ENCODE results near the gene NHLRC2.
"Not testable (repeated sequence)": the region's sequence is repeated elsewhere in the genome, so short reads cannot be mapped to it uniquely, and the experiment has no call there.

NHLRC2 gene, protein sequence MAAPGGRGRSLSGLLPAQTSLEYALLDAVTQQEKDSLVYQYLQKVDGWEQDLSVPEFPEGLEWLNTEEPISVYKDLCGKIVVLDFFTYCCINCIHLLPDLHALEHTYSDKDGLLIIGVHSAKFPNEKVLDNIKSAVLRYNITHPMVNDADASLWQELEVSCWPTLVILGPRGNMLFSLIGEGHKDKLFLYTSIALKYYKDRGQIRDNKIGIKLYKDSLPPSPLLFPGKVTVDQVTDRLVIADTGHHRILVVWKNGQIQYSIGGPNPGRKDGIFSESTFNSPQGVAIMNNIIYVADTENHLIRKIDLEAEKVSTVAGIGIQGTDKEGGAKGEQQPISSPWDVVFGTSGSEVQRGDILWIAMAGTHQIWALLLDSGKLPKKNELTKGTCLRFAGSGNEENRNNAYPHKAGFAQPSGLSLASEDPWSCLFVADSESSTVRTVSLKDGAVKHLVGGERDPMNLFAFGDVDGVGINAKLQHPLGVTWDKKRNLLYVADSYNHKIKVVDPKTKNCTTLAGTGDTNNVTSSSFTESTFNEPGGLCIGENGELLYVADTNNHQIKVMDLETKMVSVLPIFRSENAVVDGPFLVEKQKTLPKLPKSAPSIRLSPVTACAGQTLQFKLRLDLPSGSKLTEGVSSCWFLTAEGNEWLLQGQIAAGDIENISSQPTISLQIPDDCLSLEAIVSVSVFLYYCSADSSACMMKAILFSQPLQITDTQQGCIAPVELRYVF

DNA sequence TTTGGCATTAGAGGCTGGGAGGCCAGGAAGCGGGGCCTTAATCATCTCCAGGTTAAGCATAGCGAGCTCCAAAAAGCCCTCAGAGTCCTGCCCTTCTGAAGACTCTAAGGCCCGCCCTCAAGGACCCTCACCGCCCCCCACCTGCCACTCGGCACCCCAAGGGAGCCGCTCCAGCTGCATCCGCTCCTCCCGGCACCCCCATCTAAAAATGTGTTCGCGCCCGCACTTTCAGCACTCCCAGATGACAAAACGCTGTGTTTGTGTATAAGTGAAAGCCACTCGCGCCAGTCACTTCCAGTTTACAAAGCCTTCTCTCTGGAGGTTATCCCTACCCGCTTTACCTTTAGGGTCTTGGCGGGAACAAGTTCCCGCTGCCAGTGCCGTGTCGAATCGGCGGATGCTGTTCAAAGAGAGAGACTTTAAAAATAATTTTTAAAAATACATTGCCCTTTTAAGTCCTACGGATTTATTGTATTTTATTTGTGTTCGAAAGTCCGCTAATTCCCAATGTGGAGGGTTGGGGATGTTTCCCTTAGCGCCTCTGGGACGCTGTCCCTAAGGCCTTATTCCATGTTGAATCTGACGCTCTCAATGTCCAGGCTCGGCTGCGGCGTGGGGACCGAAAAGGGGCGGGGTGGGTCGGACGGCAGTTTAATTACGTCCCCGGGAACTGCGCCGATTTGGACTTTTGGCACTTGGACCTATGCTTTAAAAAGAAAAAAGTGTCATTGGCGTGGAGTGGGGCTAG, at the start of gene NHLRC2, which contains the start of gene DCLRE1A:
Gene NHLRC2, plus strand, starts transcription at position 649 of the 748 bp plus-strand sequence. CDS start 212 bp downstream, outside the sequence.
Gene DCLRE1A, minus strand, starts transcription at position 70 of the 748 bp plus-strand sequence. CDS start 900 bp downstream, outside the sequence.
- DNase-seq = peak; percentile 81

DNA sequence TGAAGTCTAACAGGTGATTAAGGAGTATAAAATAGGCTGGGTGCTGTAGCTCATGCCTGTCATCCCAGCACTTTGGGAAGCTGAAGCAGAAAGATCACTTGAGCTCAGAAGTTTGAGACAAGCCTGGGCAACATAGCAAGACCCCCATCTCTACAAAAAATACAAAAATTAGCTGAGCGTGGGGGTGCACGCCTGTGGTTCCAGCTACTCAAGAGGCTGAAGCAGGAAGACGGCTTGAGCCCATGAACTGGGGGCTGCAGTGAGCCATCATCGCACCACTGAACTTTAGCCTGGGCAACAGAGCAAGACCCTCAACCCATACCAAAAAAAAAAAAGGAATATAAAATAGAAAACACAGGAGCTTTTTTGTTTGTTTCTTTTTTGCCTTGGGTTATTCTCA, 48.0 kb upstream of the NHLRC2 start:
- no peak for DNase-seq

DNA sequence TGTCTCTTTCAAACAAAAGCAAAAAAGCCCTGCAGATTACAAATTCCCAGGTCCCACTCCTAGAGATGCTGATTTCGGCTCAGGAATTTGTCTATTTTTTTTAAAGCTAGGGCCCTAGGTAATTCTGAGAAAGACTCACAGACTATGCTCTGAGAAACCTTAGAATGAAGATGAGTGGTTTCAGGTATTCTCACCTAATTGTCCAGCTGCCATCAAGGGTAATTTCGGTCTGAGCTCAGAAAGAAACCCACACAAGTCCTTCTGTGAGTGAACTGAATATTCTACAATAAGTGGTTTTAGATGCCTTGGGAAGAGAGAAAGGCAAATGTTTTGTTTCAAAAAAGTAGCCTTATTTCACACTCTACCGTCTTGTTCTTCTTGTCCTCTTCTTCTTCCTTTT, 46.3 kb upstream of the NHLRC2 start:
- DNase-seq = no peak

DNA sequence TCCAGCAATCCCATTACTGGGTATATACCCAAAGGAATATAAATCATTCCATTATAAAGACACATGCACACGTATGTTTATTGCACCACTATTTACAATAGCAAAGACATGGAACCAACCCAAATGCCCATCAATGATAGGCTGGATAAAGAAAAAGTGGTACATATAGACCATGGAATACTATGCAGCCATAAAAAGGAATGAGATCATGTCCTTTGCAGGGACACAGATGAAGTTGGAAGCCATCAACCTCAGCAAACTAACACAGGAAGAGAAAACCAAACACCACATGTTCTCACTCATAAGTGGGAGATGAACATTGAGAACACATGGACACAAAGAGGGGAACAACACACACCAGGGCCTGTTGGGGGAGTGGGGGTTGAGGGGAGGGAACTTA, 39.8 kb upstream of the NHLRC2 start:
- DNase-seq = not testable (repeated sequence)

DNA sequence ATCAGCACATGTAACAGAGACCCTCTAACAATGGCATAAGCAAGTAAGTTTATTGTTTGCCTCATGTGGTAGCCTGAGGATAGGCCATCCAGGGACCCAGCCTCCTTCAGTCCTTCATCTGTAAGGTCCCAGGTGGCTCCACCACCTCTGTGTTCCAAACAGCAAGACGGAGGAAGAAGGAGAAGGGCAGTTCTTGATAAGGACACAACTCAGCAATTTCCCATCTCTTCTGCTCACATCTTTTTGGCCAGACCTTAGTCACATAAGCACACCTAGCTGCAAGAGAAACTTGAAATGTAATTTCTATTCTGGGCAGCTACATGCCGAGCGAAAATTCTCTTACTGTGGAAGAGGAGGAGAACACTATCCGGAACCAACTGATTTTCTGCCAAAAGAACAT, 34.5 kb upstream of the NHLRC2 start:
- DNase-seq = no peak

DNA sequence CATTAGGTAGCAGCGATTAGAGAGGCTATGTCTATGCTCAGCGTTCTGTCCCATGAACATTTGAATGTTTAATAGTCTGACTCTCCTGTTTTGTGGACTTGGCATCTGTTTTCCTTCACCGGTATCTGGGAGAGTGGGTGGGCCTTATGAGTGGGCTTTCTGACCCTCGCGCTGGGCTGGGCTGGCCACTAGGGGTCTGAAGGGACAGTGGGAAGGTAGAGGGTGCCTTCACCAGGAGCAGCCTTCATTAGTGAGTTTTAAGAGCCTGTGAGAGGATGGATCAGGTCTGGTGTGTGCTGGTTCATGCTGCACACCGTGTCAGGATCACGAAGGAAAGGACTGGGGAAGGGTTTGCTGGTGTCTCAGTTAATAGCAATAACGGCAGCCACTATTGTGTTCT, 34.0 kb upstream of the NHLRC2 start:
- DNase-seq = no peak

DNA sequence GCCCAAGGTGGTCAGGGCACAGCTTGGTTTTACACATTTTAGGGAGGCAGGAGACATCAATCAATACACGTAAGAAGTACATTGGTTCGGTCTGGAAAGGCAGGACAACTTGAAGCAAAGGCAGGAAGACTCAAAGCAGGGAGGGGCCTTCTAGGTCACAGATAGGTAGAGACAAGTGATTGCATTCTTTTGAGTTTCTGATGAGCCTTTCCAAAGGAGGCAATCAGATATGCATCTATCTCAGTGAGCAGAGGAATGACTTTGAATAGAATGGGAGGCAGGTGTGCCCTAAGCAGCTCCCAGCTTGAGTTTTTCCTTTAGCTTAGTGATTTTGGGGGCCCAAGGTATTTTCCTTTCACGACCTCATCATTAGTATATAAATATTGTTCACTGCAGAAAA, 33.2 kb upstream of the NHLRC2 start:
- DNase-seq = not testable (repeated sequence)

DNA sequence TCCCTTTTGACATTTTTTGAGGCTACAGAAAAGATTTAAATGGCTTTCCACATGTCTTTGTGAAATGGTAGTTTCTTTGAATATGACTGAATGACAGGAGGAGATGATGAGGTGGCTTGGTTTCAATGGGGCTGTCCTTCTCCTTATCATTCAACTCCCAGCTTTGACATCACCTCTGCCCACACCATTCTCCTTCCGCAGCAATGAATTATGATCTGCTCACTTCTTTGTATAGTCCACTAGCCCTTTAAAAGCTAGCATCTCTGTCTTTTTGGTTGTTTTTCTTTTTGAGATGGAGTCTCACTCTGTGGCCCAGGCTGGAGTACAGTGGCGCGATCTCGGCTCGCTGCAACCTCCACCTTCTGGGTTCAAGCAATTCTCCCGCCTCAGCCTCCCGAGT, 32.3 kb upstream of the NHLRC2 start:
- DNase-seq = no peak

DNA sequence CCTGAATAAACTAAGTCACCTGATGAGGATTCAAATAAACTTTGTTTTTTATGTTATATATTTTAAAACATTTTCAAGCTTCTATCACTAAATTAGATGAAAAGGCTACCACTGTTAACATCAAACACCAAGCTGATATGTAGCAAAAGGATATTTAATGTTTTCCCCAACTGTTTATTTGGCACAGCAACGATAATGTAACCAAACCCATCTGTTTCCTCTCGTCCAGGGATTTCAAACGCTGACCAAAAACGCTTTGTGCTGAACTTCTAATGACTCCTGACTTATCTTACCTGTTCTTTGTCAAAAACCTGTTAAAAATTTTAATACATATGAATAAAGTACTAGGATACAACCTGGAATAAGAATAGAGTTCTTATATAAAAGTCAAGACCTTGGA, 31.1 kb upstream of the NHLRC2 start:
- DNase-seq = no peak

DNA sequence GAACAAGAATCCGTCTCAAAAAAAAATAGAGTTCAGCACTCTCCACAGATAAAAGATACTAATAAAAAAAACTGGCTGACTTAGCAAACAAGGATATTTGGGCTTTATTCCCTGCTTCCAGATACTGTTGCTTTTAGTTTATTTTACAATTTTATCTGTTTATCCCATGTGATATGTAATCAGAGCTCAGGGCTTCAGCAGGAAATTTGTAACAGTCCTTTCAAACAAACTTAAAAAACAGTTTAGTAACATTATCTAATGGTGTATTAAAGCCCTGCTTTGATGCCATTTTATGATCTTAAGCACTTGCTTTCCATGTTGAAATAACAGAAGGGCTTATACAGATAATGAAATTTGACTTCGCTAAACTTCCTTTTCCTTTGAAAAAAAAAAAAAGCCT, 28.7 kb upstream of the NHLRC2 start:
- no peak for DNase-seq

DNA sequence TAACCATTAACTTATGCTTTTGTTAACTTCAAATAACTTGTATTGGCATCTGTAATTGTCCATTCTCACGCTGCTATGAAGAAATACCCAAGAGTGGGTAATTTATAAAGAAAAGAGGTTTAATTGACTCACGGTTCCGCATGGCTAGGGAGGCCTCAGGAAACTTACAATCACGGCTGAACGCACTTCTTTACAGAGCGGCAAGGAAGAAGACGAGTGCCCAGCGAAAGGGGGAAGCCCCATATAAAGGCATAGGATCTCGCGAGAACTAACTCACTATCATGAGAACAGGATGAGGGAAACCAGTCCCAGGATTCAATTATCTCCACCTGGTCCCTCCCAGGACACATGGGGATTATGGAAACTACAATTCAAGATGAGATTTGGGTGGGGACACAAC, 25.9 kb upstream of the NHLRC2 start:
- DNase-seq = not testable (repeated sequence)

DNA sequence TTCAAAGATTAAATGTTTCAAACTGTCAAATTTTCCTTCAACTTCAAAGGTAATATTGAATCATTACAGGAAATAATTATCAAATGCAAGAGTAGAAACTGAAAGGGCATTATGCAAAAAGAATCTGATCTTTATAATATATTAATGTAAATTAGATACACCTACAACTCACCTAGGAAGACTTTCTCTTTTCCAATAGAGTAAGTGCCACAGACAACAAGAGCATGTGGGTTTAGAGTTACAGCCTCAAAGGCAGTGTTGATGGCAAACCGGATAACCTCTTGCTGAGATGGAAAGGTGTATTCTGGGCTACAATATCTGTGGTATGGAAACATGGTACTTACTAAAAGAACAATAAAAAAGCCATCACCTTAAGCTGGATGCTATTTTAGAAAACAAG, 12.3 kb upstream of the NHLRC2 start:
- no peak for DNase-seq

DNA sequence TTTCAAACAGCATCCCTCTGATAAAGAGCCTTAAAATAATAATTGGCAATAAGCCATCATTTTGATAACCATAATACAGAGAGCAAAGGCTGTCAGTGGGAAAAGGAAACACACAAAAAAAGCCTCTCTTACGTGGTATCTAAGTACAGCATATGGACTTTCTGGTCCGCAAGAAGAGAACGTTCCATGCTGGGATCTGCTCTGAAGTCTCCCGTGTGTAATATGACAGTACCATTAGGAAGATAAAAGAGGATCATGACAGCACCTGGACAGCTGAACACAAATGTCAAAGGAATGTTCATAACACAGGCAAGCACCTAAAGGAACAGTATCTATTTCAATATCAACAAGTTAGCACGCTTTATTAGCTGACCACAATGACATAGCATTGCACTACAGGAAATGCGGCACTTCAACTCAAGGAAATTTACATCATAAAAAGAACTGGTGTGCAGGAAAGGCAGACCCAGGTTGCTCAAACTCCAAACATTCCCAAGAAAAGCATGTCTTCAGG, 10.4 kb upstream of the NHLRC2 start:
- DNase-seq = no peak

DNA sequence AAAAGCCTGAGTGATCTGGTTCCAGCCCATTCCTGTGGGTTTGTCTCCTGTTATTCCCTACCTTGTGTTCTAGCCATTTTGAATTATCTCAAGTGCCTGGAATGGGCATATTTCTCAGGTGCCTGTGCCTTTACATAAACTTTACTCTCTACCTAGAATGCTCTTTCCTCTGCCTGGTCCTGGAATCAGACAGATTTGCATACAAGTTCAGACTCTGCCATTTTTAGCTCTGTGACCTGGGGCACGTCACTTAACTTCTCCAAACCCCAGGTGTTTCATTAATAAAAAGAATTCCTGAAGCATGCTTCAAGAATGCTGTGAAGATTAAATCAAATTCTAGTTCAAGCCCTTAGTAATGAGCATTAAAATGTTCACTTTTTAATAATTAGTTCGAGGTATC, 8.4 kb upstream of the NHLRC2 start:
- DNase-seq = no peak

DNA sequence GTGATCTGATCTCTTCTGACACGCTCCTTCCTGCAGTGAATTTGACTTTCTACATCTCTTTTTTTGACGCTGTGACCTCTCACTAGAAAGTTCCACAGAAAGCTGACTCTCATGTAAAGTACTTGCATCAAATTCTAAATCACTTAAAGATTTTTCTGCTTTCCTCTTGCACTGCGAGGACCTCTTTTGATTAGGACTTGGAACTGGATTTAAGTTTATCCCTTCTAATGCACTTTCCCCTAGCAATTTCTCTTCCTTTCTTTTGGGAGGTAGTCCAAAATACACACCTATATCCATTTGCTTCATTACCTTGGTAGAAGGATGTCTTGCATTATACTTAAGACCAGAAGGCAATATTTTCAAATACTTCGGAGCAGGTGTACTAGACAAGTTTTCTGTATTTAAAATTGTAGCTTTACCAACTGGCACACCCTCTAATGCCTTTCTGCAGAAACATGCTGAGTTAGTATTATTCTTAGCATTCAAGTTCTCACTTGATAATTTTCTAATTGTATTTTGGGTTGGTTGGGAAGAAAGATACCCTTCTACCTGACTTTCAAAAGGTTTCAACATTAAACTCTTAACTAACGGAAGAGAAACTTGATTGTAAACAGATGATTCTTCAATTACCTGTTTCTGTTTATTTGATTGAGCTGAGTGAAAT, 5.2 kb upstream of the NHLRC2 start:
- no peak for DNase-seq

DNA sequence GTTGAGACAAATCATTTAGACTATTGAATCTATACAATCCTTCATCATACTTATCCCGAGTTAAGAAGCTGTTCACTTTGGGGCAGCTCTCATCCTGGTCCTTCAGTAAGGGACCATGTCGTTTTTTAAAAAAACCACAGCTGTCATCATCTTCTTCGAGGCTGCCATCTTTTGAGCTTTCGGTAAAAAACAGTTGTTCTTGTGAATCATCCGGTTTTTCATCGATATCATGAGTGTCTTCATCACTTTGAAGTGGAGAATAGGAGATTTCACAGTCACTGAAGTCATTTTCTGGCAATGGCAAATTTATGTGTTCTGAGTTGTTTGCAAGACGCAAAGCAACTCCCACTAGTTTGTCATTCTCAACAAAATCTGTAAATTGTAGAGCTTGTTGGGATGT, 4.5 kb upstream of the NHLRC2 start:
- no peak for DNase-seq

DNA sequence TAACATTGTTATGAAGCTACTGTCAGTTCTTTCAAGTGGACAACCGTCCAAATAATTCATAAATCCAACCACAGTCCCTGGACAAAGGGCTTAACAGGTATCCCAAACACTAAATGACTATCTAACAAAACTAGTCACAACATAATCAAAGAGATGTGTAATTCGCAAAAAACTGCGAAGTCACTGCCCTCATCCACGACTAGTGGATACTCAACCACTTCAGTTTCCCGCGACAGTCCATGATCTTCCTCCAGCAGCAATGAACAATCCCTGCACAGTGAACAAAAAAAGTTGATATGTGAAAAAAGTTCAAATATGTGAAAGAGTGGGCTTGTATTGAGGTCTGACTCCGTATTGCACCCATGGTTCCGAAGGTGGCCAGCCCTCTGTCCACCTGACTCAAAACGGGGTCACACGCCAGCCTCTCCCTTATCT, 866 bp upstream of the NHLRC2 start:
- no peak for DNase-seq

DNA sequence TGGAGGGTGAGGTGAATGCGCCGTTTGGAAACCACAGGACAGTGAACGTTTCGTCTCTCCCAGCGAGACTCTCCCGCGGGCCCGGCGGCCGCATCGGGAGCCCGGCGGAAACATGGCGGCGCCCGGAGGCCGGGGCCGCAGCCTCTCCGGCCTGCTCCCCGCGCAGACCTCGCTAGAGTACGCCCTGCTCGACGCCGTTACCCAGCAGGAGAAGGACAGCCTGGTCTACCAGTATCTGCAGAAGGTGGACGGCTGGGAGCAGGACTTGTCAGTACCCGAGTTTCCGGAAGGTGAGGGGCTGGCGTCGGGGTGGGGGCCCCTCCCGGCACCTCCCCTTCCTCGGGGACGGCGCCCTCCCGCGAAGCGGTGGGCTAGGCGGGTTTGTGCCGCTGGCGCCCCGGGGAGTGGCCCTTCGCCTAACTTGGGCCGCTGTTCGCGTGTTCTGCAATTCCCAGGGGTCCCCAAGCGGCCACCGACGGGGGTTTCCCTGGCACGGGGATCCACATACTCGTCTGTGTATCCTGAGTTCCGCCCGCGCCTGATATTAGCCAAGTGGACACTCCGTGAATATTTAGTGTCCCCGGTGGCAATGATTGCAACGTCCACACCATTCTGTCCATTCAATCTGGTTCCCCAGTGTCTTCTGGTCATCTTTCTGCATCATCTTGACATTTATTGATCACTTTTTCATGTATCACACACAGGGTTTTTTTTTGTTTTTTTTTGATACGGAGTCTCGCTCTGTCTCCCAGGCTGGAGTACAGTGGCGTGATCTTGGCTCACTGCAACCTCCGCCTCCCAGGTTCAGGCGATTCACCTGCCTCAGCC, 514 bp downstream of the NHLRC2 start:
- DNase-seq = peak; percentile 82

DNA sequence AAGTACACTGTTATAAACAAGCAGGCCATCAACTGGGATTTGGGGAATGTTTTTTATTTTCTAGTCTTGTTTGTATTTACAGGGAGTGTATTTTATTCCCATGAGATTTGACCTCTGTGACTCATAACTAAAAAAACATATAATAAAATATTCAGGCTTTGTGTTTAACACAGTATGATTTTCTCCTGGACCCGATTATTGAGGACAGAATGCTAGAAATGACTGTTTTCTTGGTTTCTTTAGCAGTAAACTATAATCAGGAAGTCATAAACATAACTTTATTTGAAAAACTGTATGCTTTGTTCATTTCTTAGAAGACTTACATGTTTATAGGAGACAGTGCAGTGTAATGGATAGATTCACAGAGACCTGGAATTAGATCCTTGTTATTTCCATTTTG, 2.1 kb downstream of the NHLRC2 start:
- DNase-seq = no peak

DNA sequence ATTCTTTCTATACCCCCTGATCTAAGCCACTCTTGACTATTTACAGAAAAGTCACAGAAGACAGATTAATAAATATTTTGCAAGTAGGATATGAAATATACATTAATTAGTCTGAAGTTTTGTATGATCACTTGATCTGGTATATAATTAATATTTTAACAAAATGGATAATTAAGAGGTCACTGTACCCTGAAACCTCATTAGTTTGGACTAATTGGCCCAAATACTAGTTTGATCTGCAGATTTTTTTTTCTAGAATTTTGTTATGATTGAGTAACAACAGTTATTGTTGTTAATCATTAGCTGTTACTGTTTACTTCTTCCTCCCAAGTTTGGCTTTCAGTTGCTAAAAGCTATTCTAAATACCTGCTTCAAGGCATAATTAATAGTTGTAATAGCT, 2.7 kb downstream of the NHLRC2 start:
- DNase-seq = no peak

DNA sequence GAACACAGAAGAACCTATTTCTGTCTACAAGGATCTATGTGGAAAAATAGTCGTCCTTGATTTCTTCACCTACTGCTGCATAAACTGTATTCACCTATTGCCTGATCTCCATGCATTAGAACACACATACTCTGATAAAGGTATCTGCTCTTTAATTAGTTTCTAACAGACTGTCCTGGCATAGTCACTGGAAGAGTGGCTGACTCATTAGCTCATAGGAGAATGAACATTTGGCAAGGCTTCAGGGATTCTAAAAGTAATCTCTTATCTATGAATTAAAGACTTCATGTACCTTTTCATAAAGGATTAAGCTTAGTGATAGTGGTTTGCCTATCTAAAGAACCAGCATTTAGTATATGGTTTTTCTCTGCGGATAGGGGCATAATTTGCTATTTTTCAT, 4.1 kb downstream of the NHLRC2 start:
- no peak for DNase-seq

DNA sequence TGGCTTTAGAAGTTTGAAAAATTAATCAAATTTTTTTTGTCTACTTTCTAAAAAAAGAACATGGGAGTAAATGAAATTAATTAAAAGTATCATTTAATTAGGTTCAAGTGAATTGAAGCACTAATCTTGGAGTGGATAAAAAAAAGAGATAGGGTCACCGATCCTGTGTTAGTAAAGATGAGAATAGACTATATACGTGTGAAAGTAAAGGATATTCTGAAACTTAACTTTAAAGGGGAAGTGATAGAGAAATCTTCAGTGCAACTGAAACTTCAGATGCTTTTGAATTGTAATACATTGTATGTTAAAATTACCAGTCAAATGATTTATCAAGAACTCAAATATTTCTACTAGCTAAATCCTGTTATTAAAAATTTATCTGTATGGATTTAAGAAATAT, 4.8 kb downstream of the NHLRC2 start:
- no peak for DNase-seq
